HEK293 (cell line): Measurements from ENCODE around the gene SH3D19.

ENCODE experiments used
- CTCF ChIA-PET: fragments of 350-600 bp; formaldehyde crosslinking; extraction: SDS; loops from one replicate; lab custom pipeline; 2021; ENCODE audit warnings: antibody characterized with exemption; lab: Yijun Ruan, JAX
- POLR2A ChIA-PET: fragments of 300-600 bp; formaldehyde crosslinking; extraction: SDS; loops from one replicate; lab custom pipeline; 2020; ENCODE audit warnings: antibody characterized with exemption, inconsistent platforms; lab: Yijun Ruan, JAX
- H3K27ac ChIP-seq: fragments of 200-500 bp; sonication (Bioruptor generic); 2 replicates; pipeline ENCODE4 v1.5.1; 2014; ENCODE audit warnings: low read depth, low read length, control low read depth, inconsistent platforms; ENCODE audit errors: extremely low read depth
- H3K36me3 ChIP-seq, 2 experiments: fragments of 200-500 bp in 1 of 2; sonication (Bioruptor generic) in 1 of 2; 1 replicate in 1 of 2; 2 replicates in 1 of 2; pipeline ENCODE4 v1.5.1; 2014 to 2017; ENCODE audit warnings: inconsistent platforms in 2 of 2, low read length in 2 of 2; ENCODE audit not compliant: control insufficient read depth in 2 of 2, insufficient read depth in 1 of 2
- H3K4me1 ChIP-seq: fragments of 200-500 bp; sonication (Bioruptor generic); 2 replicates; pipeline ENCODE4 v1.5.1; 2014; ENCODE audit warnings: mild to moderate bottlenecking, low read length, inconsistent platforms; ENCODE audit not compliant: control insufficient read depth, insufficient read depth
- H3K4me3 ChIP-seq: 2 replicates; pipeline ENCODE4 v1.5.1; 2011; ENCODE audit warnings: low read depth, mild to moderate bottlenecking, control low read depth, low read length, moderate library complexity
- H3K9me3 ChIP-seq: fragments of 200-500 bp; sonication (Bioruptor generic); 2 replicates; pipeline ENCODE4 v1.5.1; 2014; ENCODE audit warnings: low read depth, low read length, inconsistent platforms; ENCODE audit not compliant: control insufficient read depth, insufficient read depth
- GLIS1 ChIP-seq: fragments of 450-650 bp; formaldehyde crosslinking; IDR thresholded peaks from 2 replicates; pipeline ENCODE4 v1.5.1; 2016; ENCODE audit warnings: missing biosample characterization, missing genetic modification characterization
- KLF1 ChIP-seq: fragments of 450-650 bp; formaldehyde crosslinking; IDR thresholded peaks from 2 replicates; pipeline ENCODE4 v1.5.1; 2016; ENCODE audit warnings: missing biosample characterization, missing genetic modification characterization
- SCRT2 ChIP-seq: fragments of 450-650 bp; formaldehyde crosslinking; IDR thresholded peaks from 2 replicates; pipeline ENCODE4 v1.5.1; 2016; ENCODE audit warnings: missing biosample characterization, missing genetic modification characterization
- SP7 ChIP-seq: fragments of 450-650 bp; formaldehyde crosslinking; IDR thresholded peaks from 2 replicates; pipeline ENCODE4 v1.5.1; 2016; ENCODE audit warnings: missing biosample characterization, missing genetic modification characterization
- TCF7L2 ChIP-seq: IDR thresholded peaks from 2 replicates; pipeline ENCODE4 v1.6.1; 2011; ENCODE audit warnings: low read depth, mild to moderate bottlenecking, inconsistent platforms, low read length, moderate library complexity, borderline replicate concordance
- YY1 ChIP-seq: fragments of 450-650 bp; formaldehyde crosslinking; IDR thresholded peaks from 2 replicates; pipeline ENCODE4 v1.5.1; 2018; ENCODE audit warnings: missing biosample characterization, missing genetic modification characterization
- ZNF121 ChIP-seq: fragments of 450-650 bp; formaldehyde crosslinking; IDR thresholded peaks from 2 replicates; pipeline ENCODE4 v1.5.1; 2016; ENCODE audit warnings: missing biosample characterization, missing genetic modification characterization
- ZNF157 ChIP-seq: fragments of 450-650 bp; formaldehyde crosslinking; IDR thresholded peaks from 2 replicates; pipeline ENCODE4 v1.5.1; 2016; ENCODE audit warnings: missing biosample characterization, missing genetic modification characterization
- ZNF416 ChIP-seq: fragments of 450-650 bp; formaldehyde crosslinking; IDR thresholded peaks from 2 replicates; pipeline ENCODE4 v1.5.1; 2016; ENCODE audit warnings: missing biosample characterization, missing genetic modification characterization
- ZNF510 ChIP-seq: fragments of 450-650 bp; formaldehyde crosslinking; IDR thresholded peaks from 2 replicates; pipeline ENCODE4 v1.5.1; 2018; ENCODE audit warnings: mild to moderate bottlenecking, missing genetic modification characterization, missing biosample characterization; ENCODE audit not compliant: insufficient replicate concordance
- ZNF654 ChIP-seq: fragments of 450-650 bp; formaldehyde crosslinking; IDR thresholded peaks from 2 replicates; pipeline ENCODE4 v1.5.1; 2016; ENCODE audit warnings: low read depth, missing biosample characterization, missing genetic modification characterization
- ZNF658 ChIP-seq: fragments of 450-650 bp; formaldehyde crosslinking; IDR thresholded peaks from 2 replicates; pipeline ENCODE4; 2016; ENCODE audit warnings: missing biosample characterization, missing genetic modification characterization
- ZNF660 ChIP-seq: fragments of 450-650 bp; IDR thresholded peaks from 2 replicates; pipeline ENCODE4 v1.5.1; 2018; ENCODE audit warnings: missing biosample characterization, mild to moderate bottlenecking, missing genetic modification characterization
- ZNF664 ChIP-seq: fragments of 450-650 bp; formaldehyde crosslinking; IDR thresholded peaks from 2 replicates; pipeline ENCODE4 v1.5.1; 2016; ENCODE audit warnings: missing biosample characterization, missing genetic modification characterization
- ZNF677 ChIP-seq: fragments of 450-650 bp; IDR thresholded peaks from 2 replicates; pipeline ENCODE4 v1.5.0; 2018; ENCODE audit warnings: missing biosample characterization, mild to moderate bottlenecking, missing genetic modification characterization, moderate library complexity
- ZNF76 ChIP-seq: fragments of 450-650 bp; formaldehyde crosslinking; IDR thresholded peaks from 2 replicates; pipeline ENCODE4; 2016; ENCODE audit warnings: low read depth, missing biosample characterization, missing genetic modification characterization, borderline replicate concordance
- ZNF777 ChIP-seq: fragments of 450-650 bp; formaldehyde crosslinking; IDR thresholded peaks from 2 replicates; pipeline ENCODE4 v1.5.1; 2017; ENCODE audit warnings: missing biosample characterization, missing genetic modification characterization, borderline replicate concordance
- ZSCAN23 ChIP-seq: fragments of 450-650 bp; formaldehyde crosslinking; IDR thresholded peaks from 2 replicates; pipeline ENCODE4 v1.5.1; 2016; ENCODE audit warnings: missing biosample characterization, missing genetic modification characterization
- ZSCAN30 ChIP-seq: fragments of 450-650 bp; IDR thresholded peaks from 2 replicates; pipeline ENCODE4 v1.5.1; 2018; ENCODE audit warnings: missing biosample characterization, mild to moderate bottlenecking, missing genetic modification characterization, moderate library complexity
- ZXDB ChIP-seq: fragments of 450-650 bp; formaldehyde crosslinking; IDR thresholded peaks from 2 replicates; pipeline ENCODE4 v1.5.1; 2016; ENCODE audit warnings: missing biosample characterization, missing genetic modification characterization
- TF ChIP-seq, protein P1 (sequence below): fragments of 450-650 bp; formaldehyde crosslinking; conservative IDR thresholded peaks from 2 replicates; pipeline ENCODE4 v1.5.1; 2016; ENCODE audit warnings: low read depth, missing biosample characterization, missing genetic modification characterization
- TF ChIP-seq, protein P2 (sequence below): fragments of 450-650 bp; formaldehyde crosslinking; IDR thresholded peaks from 2 replicates; pipeline ENCODE4 v1.5.1; 2017; ENCODE audit warnings: missing biosample characterization, missing genetic modification characterization
- TF ChIP-seq, protein P3 (sequence below): sonication (generic); formaldehyde crosslinking; IDR thresholded peaks from 2 replicates; pipeline ENCODE4 v1.8.1; 2022; ENCODE audit warnings: mild to moderate bottlenecking, moderate library complexity, missing genetic modification reagents
- TF ChIP-seq, protein P4 (sequence below): fragments of 450-650 bp; formaldehyde crosslinking; IDR thresholded peaks from 2 replicates; pipeline ENCODE4 v1.5.1; 2016; ENCODE audit warnings: missing biosample characterization, missing genetic modification characterization

The SH3D19 gene

DNA sequence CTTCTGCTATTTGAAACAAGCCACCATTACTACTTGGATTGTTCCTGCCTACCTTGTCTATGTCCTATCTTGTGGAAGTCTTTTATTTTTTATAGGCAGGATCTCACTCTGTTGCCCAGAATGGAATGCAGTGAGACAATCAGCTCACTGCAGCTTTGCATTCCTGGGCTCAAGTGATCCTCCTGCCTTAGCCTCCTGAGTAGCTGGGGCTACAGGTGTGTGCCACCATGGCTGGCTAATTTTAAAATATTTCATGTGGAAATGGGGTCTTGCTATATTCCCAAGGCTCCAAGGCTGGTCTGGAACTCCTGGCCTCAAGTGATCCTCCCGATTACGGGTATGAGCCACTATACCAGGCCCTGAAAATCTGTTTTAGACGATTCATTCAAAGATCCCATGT is 218.3 kb downstream of the SH3D19 start:
- Histone ChIP-seq H3K9me3 (no peaks in the 10 kb centered on the region), H3K27ac (no peak overlapping the region), H3K4me1 (no peaks in the 10 kb centered on the region), H3K4me3 (no peak overlapping the region), H3K36me3 (peaks cover 24 to 73% of the 10 kb centered on the region in 2 experiments)
- TF ChIP-seq ZNF654 (tag by site-specific recombination) (no peak), SCRT2 (peak; percentile 38; the same call in 1 of the 2 replicates), ZNF121 (0 out of 2 replicates have a peak, but pooled peaks have one; percentile 35)
- ChIA-PET POLR2A (no interaction called here), CTCF (no interaction called here)

DNA sequence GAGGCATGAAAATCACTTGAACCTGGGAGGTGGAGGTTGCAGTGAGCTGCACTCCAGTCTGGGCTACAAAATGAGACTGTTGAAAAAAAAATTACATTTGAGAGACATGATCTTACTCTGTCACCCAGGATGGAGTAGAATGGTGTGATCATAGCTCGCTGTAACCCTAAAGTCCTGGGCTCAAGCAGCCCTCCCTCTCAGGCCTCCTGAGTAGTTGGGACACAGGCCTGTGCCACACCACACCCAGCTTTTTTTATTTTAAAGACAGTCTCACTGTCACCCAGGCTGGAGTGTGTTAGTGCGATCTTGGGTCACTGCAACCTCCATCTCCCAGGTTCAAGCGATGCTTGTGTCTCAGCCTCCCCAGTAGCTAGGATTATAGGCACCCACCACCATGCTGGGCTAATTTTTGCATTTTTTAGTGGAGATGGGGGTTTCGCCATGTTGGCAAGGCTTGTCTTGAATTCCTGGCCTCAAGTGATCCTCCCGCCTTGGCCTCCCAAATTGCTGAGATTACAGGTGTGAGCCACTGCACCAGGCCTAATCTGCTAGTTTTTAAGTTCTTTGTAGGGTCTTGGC is 219.9 kb downstream of the SH3D19 start:
- Histone ChIP-seq H3K36me3 (peaks cover 24 to 83% of the 10 kb centered on the region in 2 experiments), H3K4me3 (no peak overlapping the region), H3K9me3 (no peaks in the 10 kb centered on the region), H3K27ac (no peak overlapping the region), H3K4me1 (no peaks in the 10 kb centered on the region)
- TF ChIP-seq GLIS1 (tag by site-specific recombination) = no peak
- TF ChIP-seq YY1 (tag by site-specific recombination) = no peak
- TF ChIP-seq, protein P1, sequence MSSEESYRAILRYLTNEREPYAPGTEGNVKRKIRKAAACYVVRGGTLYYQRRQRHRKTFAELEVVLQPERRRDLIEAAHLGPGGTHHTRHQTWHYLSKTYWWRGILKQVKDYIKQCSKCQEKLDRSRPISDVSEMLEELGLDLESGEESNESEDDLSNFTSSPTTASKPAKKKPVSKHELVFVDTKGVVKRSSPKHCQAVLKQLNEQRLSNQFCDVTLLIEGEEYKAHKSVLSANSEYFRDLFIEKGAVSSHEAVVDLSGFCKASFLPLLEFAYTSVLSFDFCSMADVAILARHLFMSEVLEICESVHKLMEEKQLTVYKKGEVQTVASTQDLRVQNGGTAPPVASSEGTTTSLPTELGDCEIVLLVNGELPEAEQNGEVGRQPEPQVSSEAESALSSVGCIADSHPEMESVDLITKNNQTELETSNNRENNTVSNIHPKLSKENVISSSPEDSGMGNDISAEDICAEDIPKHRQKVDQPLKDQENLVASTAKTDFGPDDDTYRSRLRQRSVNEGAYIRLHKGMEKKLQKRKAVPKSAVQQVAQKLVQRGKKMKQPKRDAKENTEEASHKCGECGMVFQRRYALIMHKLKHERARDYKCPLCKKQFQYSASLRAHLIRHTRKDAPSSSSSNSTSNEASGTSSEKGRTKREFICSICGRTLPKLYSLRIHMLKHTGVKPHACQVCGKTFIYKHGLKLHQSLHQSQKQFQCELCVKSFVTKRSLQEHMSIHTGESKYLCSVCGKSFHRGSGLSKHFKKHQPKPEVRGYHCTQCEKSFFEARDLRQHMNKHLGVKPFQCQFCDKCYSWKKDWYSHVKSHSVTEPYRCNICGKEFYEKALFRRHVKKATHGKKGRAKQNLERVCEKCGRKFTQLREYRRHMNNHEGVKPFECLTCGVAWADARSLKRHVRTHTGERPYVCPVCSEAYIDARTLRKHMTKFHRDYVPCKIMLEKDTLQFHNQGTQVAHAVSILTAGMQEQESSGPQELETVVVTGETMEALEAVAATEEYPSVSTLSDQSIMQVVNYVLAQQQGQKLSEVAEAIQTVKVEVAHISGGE (tag by site-specific recombination) = no peak
- TF ChIP-seq KLF1 = no peak
- no peak for TF ChIP-seq ZSCAN23 (tag by site-specific recombination)
- TF ChIP-seq ZNF510 (tag by site-specific recombination) = no peak
- TF ChIP-seq ZNF777 (tag by site-specific recombination) = no peak
- TF ChIP-seq ZNF660 (tag by site-specific recombination) = no peak
- no peak for TF ChIP-seq ZSCAN30
- no peak for TF ChIP-seq ZNF677
- TF ChIP-seq, protein P2, sequence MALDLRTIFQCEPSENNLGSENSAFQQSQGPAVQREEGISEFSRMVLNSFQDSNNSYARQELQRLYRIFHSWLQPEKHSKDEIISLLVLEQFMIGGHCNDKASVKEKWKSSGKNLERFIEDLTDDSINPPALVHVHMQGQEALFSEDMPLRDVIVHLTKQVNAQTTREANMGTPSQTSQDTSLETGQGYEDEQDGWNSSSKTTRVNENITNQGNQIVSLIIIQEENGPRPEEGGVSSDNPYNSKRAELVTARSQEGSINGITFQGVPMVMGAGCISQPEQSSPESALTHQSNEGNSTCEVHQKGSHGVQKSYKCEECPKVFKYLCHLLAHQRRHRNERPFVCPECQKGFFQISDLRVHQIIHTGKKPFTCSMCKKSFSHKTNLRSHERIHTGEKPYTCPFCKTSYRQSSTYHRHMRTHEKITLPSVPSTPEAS (tag by site-specific recombination) = no peak
- TF ChIP-seq ZNF76 (tag by site-specific recombination) = no peak
- TF ChIP-seq, protein P3, sequence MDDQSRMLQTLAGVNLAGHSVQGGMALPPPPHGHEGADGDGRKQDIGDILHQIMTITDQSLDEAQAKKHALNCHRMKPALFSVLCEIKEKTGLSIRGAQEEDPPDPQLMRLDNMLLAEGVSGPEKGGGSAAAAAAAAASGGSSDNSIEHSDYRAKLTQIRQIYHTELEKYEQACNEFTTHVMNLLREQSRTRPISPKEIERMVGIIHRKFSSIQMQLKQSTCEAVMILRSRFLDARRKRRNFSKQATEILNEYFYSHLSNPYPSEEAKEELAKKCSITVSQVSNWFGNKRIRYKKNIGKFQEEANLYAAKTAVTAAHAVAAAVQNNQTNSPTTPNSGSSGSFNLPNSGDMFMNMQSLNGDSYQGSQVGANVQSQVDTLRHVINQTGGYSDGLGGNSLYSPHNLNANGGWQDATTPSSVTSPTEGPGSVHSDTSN (CRISPR knock-in tag) = no peak
- CTCF ChIA-PET = no interaction called here
- POLR2A ChIA-PET = interaction anchor here (0.6 kb wide), 1 partner anchor 265 kb away, joined by 4 read pairs; no protein-coding TSS in a partner anchor

DNA sequence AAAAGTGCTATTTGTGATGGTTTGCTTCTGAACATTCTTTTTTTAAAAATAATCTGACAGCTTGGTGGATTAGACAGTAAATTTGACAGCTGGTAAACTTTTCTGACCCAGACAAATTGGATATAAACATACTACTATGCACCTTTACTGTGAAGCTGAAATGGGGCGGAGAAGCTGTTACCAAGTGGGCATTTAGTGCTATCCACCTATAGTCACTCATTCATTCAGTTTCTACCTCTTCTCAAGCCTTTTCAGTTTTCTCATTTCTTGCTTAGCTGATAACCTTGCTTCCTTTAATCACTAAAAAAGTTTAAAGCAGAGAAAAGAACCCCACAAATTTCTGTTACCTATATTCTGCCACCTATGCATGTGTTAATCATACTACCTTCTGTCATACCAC is 220.8 kb downstream of the SH3D19 start:
- Histone ChIP-seq H3K9me3 (no peaks in the 10 kb centered on the region), H3K27ac (no peak overlapping the region), H3K4me3 (no peak overlapping the region), H3K4me1 (no peaks in the 10 kb centered on the region), H3K36me3 (peaks cover 21 to 87% of the 10 kb centered on the region in 2 experiments)
- TF ChIP-seq TCF7L2 (no peak), ZNF664 (tag by site-specific recombination) (no peak), ZNF157 (no peak), SP7 (tag by site-specific recombination) (no peak), ZXDB (tag by site-specific recombination) (no peak), GLIS1 (tag by site-specific recombination) (no peak), ZNF416 (tag by site-specific recombination) (no peak), ZNF658 (tag by site-specific recombination) (no peak)
- TF ChIP-seq, protein P4, sequence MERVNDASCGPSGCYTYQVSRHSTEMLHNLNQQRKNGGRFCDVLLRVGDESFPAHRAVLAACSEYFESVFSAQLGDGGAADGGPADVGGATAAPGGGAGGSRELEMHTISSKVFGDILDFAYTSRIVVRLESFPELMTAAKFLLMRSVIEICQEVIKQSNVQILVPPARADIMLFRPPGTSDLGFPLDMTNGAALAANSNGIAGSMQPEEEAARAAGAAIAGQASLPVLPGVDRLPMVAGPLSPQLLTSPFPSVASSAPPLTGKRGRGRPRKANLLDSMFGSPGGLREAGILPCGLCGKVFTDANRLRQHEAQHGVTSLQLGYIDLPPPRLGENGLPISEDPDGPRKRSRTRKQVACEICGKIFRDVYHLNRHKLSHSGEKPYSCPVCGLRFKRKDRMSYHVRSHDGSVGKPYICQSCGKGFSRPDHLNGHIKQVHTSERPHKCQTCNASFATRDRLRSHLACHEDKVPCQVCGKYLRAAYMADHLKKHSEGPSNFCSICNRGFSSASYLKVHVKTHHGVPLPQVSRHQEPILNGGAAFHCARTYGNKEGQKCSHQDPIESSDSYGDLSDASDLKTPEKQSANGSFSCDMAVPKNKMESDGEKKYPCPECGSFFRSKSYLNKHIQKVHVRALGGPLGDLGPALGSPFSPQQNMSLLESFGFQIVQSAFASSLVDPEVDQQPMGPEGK (tag by site-specific recombination) = no peak
- ChIA-PET CTCF (interaction anchor here (0.6 to 0.7 kb wide), 2 partner anchors 306 to 424 kb away, joined by 4 read pairs; no protein-coding TSS in a partner anchor), POLR2A (interaction anchor here (0.6 to 0.7 kb wide), 2 partner anchors 36 to 266 kb away, joined by 3 to 4 read pairs; no protein-coding TSS in a partner anchor)
